H1 (cell line): ENCODE data around the gene STX8. TPM values are rescaled to one million over a fixed set of nuclear protein-coding genes. Genes with fewer than 3 reads are reported as not detected.

Experiments used
- CTCF ChIA-PET: fragments of 300-600 bp; sonication (Branson Sonifier 250); formaldehyde crosslinking; loops from one replicate; lab custom pipeline; 2021; ENCODE audit not compliant: partially characterized antibody; lab: Charles Lee
- POLR2A ChIA-PET: fragments of 300-600 bp; sonication (Branson Sonifier 250); formaldehyde crosslinking; loops from one replicate; lab custom pipeline; 2021; ENCODE audit warnings: inconsistent platforms; ENCODE audit not compliant: partially characterized antibody; lab: Charles Lee
- DNase-seq, 2 experiments: peaks; one replicate each; pipeline versions ENCODE4 v3.0.0 to v3.0.0-alpha.2; 2010 to 2022; ENCODE audit warnings: low spot score in 2 of 2, low read depth in 1 of 2, mixed read lengths in 1 of 2
- FAIRE-seq: peaks from 2 replicates; lab custom pipeline; 2011; peaks lifted over from hg19 to GRCh38; lab: Jason Lieb, UNC
- H2AFZ ChIP-seq: 2 replicates; pipeline ENCODE4 v1.8.1; 2012; ENCODE audit warnings: low read length, inconsistent platforms
- H2AK5ac ChIP-seq: 2 replicates; pipeline ENCODE4 v1.6.1; 2013; ENCODE audit warnings: low read depth, low read length
- H2BK120ac ChIP-seq: replicated peaks from 2 replicates; pipeline ENCODE3; 2013; ENCODE audit warnings: low read depth, low read length, inconsistent platforms
- H2BK12ac ChIP-seq: 2 replicates; pipeline ENCODE4 v1.6.1; 2013; ENCODE audit warnings: low read depth, low read length
- H2BK15ac ChIP-seq: 2 replicates; pipeline ENCODE4 v1.6.1; 2013; ENCODE audit warnings: low read length
- H2BK20ac ChIP-seq: 2 replicates; pipeline ENCODE4 v1.6.1; 2013; ENCODE audit warnings: low read length
- H2BK5ac ChIP-seq: 2 replicates; pipeline ENCODE4 v1.6.1; 2013; ENCODE audit warnings: low read depth, low read length
- H3K14ac ChIP-seq: 2 replicates; pipeline ENCODE4 v1.6.1; 2013; ENCODE audit warnings: inconsistent platforms; ENCODE audit not compliant: insufficient read length
- H3K18ac ChIP-seq: 2 replicates; pipeline ENCODE4 v1.6.1; 2013; ENCODE audit warnings: low read length; ENCODE audit errors: extremely low read depth
- H3K23ac ChIP-seq: 2 replicates; pipeline ENCODE4 v1.6.1; 2013; ENCODE audit warnings: inconsistent platforms; ENCODE audit not compliant: insufficient read length
- H3K23me2 ChIP-seq: 2 replicates; pipeline ENCODE4 v1.6.1; 2013; ENCODE audit warnings: low read depth, low read length
- H3K27ac ChIP-seq: 2 replicates; pipeline ENCODE4 v1.6.1; 2011; ENCODE audit warnings: low read depth, low read length, inconsistent platforms
- H3K27me3 ChIP-seq, 4 experiments: replicated peaks in 1 of 4; 1 replicate in 1 of 4; 2 replicates in 3 of 4; pipeline versions ENCODE4 v1.6.1 to v1.8.1; 2011 to 2013; ENCODE audit warnings: low read length in 3 of 4, mild to moderate bottlenecking in 3 of 4, inconsistent platforms in 2 of 4, mixed read lengths in 2 of 4, moderate library complexity in 1 of 4; ENCODE audit not compliant: control insufficient read depth in 3 of 4, insufficient read depth in 3 of 4; ENCODE audit errors: extremely low read depth in 1 of 4
- H3K36me3 ChIP-seq, 4 experiments: 2 replicates each; pipeline versions ENCODE4 v1.6.1 to v1.8.1; 2011 to 2013; ENCODE audit warnings: mild to moderate bottlenecking in 4 of 4, low read length in 3 of 4, moderate library complexity in 2 of 4, control low read depth in 1 of 4, inconsistent platforms in 1 of 4; ENCODE audit not compliant: insufficient read depth in 4 of 4, control insufficient read depth in 2 of 4
- H3K4ac ChIP-seq: replicated peaks from 2 replicates; pipeline ENCODE3; 2013; ENCODE audit warnings: low read length, low read depth, mixed read lengths, inconsistent platforms; ENCODE audit not compliant: insufficient read length
- H3K4me1 ChIP-seq, 4 experiments: replicated peaks in 1 of 4; 1 replicate in 1 of 4; 2 replicates in 3 of 4; pipeline versions ENCODE4 v1.6.1 to v1.8.1; 2011 to 2013; ENCODE audit warnings: low read length in 3 of 4, inconsistent platforms in 2 of 4, mixed read lengths in 1 of 4; ENCODE audit not compliant: insufficient read depth in 4 of 4, control insufficient read depth in 3 of 4
- H3K4me2 ChIP-seq, 2 experiments: 2 replicates each; pipeline versions ENCODE4 v1.6.1 to v1.8.1; 2011 to 2013; ENCODE audit warnings: low read depth in 2 of 2, low read length in 2 of 2, control low read depth in 1 of 2, inconsistent platforms in 1 of 2, mild to moderate bottlenecking in 1 of 2; ENCODE audit not compliant: insufficient read depth in 1 of 2
- H3K4me3 ChIP-seq, 4 experiments: fragments of 200-600, 300-600 bp in 1 of 4; sonication (generic), shearing (Covaris generic), sonication (Bioruptor Twin) in 1 of 4; 2 replicates each; pipeline versions ENCODE4 v1.5.1 to v1.8.1; 2011 to 2016; ENCODE audit warnings: low read length in 4 of 4, low read depth in 3 of 4, control low read depth in 2 of 4, inconsistent platforms in 2 of 4, mild to moderate bottlenecking in 2 of 4, mixed read lengths in 1 of 4, moderate library complexity in 1 of 4; ENCODE audit not compliant: insufficient read depth in 2 of 4; ENCODE audit errors: extremely low read depth in 1 of 4
- H3K56ac ChIP-seq: replicated peaks from 2 replicates; pipeline ENCODE3; 2013; ENCODE audit warnings: low read depth, mild to moderate bottlenecking, mixed read lengths, low read length, inconsistent platforms; ENCODE audit not compliant: insufficient read length
- H3K79me1 ChIP-seq: 2 replicates; pipeline ENCODE4 v1.6.1; 2013; ENCODE audit warnings: low read depth, low read length, control low read depth
- H3K79me2 ChIP-seq, 2 experiments: 2 replicates each; pipeline versions ENCODE4 v1.6.1 to v1.8.1; 2012 to 2013; ENCODE audit warnings: low read length in 2 of 2, mild to moderate bottlenecking in 2 of 2, inconsistent platforms in 1 of 2; ENCODE audit not compliant: insufficient read depth in 2 of 2, control insufficient read depth in 1 of 2
- H3K9ac ChIP-seq, 4 experiments: replicated peaks in 1 of 4; 1 replicate in 1 of 4; 2 replicates in 3 of 4; pipeline versions ENCODE4 v1.6.1 to v1.8.1; 2011 to 2013; ENCODE audit warnings: low read depth in 3 of 4, low read length in 3 of 4, control low read depth in 2 of 4, mild to moderate bottlenecking in 2 of 4, moderate library complexity in 2 of 4, inconsistent platforms in 1 of 4; ENCODE audit errors: extremely low read depth in 1 of 4
- H3K9me3 ChIP-seq, 2 experiments: 2 replicates each; pipeline versions ENCODE4 v1.6.1 to v1.8.1; 2012 to 2013; ENCODE audit warnings: mild to moderate bottlenecking in 2 of 2, moderate library complexity in 2 of 2, control low read depth in 1 of 2, inconsistent platforms in 1 of 2, low read depth in 1 of 2, low read length in 1 of 2, mixed read lengths in 1 of 2; ENCODE audit not compliant: insufficient read depth in 2 of 2
- H4K20me1 ChIP-seq, 2 experiments: replicated peaks in 1 of 2; 2 replicates each; pipeline versions ENCODE3 to v1.8.1; 2011 to 2013; ENCODE audit warnings: inconsistent platforms in 2 of 2, low read length in 2 of 2, mild to moderate bottlenecking in 1 of 2; ENCODE audit not compliant: insufficient read depth in 2 of 2, control insufficient read depth in 1 of 2
- H4K5ac ChIP-seq: 2 replicates; pipeline ENCODE4 v1.6.1; 2013; ENCODE audit warnings: low read length, low read depth, mixed read lengths, inconsistent platforms; ENCODE audit not compliant: insufficient read length
- H4K8ac ChIP-seq: 2 replicates; pipeline ENCODE4 v1.8.0; 2013; ENCODE audit warnings: mild to moderate bottlenecking, moderate library complexity, low read length, inconsistent platforms; ENCODE audit not compliant: insufficient read depth; ENCODE audit errors: extremely low read depth
- H4K91ac ChIP-seq: replicated peaks from 2 replicates; pipeline ENCODE3; 2013; ENCODE audit warnings: low read length, mixed read lengths, inconsistent platforms; ENCODE audit not compliant: insufficient read length
- ASH2L ChIP-seq: fragments of 200-600, 300-600 bp; sonication (generic); IDR thresholded peaks from one replicate; pipeline ENCODE4 v1.7.1; 2017; ENCODE audit warnings: low read length
- BACH1 ChIP-seq: IDR thresholded peaks from 2 replicates; pipeline ENCODE4 v1.6.1; 2012; ENCODE audit warnings: low read length, improper control_type of control experiment
- CHD2 ChIP-seq: IDR thresholded peaks from 2 replicates; pipeline ENCODE4 v1.6.1; 2012; ENCODE audit warnings: low read length, improper control_type of control experiment
- KDM4A ChIP-seq: IDR thresholded peaks from one replicate; pipeline ENCODE4 v1.7.1; 2012; ENCODE audit warnings: low read depth, mild to moderate bottlenecking, moderate library complexity, low read length, inconsistent platforms; ENCODE audit not compliant: severe bottlenecking
- PHF8 ChIP-seq: fragments of 200-600 bp; sonication (generic); conservative IDR thresholded peaks from 2 replicates; pipeline ENCODE4 v1.7.1; 2012; ENCODE audit warnings: low read depth, mild to moderate bottlenecking, inconsistent platforms, low read length, moderate library complexity
- TAF1 ChIP-seq: IDR thresholded peaks from 2 replicates; pipeline ENCODE4 v1.6.1; 2011; ENCODE audit warnings: mild to moderate bottlenecking, low read depth, low read length
- YY1 ChIP-seq: IDR thresholded peaks from 2 replicates; pipeline ENCODE4 v1.6.1; 2011; ENCODE audit warnings: low read depth, mild to moderate bottlenecking, low read length
- WGBS, 2 experiments: shearing (Covaris generic) in 1 of 2; methylation state at CpG; one replicate each; pipeline versions ENCODE4 v1.1.6 to v1.1.7; 2013 to 2015; ENCODE audit warnings: low lambda C conversion rate in 2 of 2, mixed read lengths in 2 of 2, inconsistent platforms in 1 of 2, low coverage in 1 of 2, missing lambda C conversion rate in 1 of 2; ENCODE audit not compliant: insufficient replicate concordance in 2 of 2, insufficient coverage in 1 of 2, insufficient read length in 1 of 2; ENCODE audit errors: extremely low coverage in 1 of 2, missing lambda C conversion rate in 1 of 2; 5-methylcytosine and 5-hydroxymethylcytosine counted together
- long read RNA-seq, 2 experiments: library from RNA in 1 of 2; library from capped mRNA in 1 of 2; stranded (forward); transcript quantifications; one replicate each; pipeline ENCODE4 v2.0.0, GENCODE V29; 2021; ENCODE audit warnings: inconsistent platforms in 1 of 2
- polyA minus RNA-seq, 3 experiments: library from RNA; depleted of rRNA, polyadenylated mRNA; stranded (reverse); fragments of >200 nt; gene quantifications; 1 replicate in 2 of 3; 2 replicates in 1 of 3; pipeline ENCODE4 v1.2.3, GENCODE V29; 2011
- polyA plus RNA-seq, 7 experiments: library from polyadenylated mRNA; depleted of rRNA in 3 of 7; stranded (reverse) in 5 of 7; unstranded in 2 of 7; fragments of >200 nt in 5 of 7; fragments of 200-250 nt in 2 of 7; gene quantifications; 1 replicate in 5 of 7; 2 replicates in 1 of 7; 4 replicates in 1 of 7; pipeline versions ENCODE4 v1.2.1 to v1.2.3, GENCODE V29; 2011 to 2013; ENCODE audit warnings: missing spikeins in 2 of 7, mixed read lengths in 2 of 7
- total RNA-seq: library from RNA; stranded (reverse); fragmentation: NEBNext Ultra II Directional; extraction: Animal tissue kit (Norgen Biotek cat#: 25700); gene quantifications from 2 replicates; pipeline ENCODE4 v1.2.1, GENCODE V29; 2021

STX8 gene, protein sequence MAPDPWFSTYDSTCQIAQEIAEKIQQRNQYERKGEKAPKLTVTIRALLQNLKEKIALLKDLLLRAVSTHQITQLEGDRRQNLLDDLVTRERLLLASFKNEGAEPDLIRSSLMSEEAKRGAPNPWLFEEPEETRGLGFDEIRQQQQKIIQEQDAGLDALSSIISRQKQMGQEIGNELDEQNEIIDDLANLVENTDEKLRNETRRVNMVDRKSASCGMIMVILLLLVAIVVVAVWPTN
- total RNA-seq (42.5 and 44.0 TPM in 2 replicates), polyA plus RNA-seq (2011; rRNA removed) (14.8 and 22.8 TPM in 2 replicates), polyA minus RNA-seq (2011; rRNA and poly(A)+ RNA removed) (20.7 and 32.5 TPM in 2 replicates)
- polyA plus RNA-seq (2011; cell fraction: cytosol; rRNA removed) = 43.9 TPM
- polyA plus RNA-seq (2011; cell fraction: nucleus; rRNA removed) = 18.3 TPM
- 58.9 to 87.7 TPM (median 70.6 TPM) in 4 replicates for polyA plus RNA-seq (2012, experiment 1 of 2)
- polyA plus RNA-seq (2012, experiment 2 of 2) = 10.2 TPM
- polyA plus RNA-seq (2013, experiment 1 of 2) = 41.3 TPM
- 44.4 TPM for polyA plus RNA-seq (2013, experiment 2 of 2)
- polyA minus RNA-seq (2011; cell fraction: cytosol; rRNA and poly(A)+ RNA removed) = 18.6 TPM
- 26.4 TPM for polyA minus RNA-seq (2011; cell fraction: nucleus; rRNA and poly(A)+ RNA removed)
- long read RNA-seq, experiment 1, transcript STX8-201 (8 exons, 1,246 nt) = major isoform, 5 of 23 reads
- long read RNA-seq, experiment 1, partial matches to known transcripts = 13 of 23 reads
- long read RNA-seq, experiment 1, other reads (novel, unspliced or antisense) = 5 of 23 reads
- long read RNA-seq, experiment 2, transcript STX8-201 (8 exons, 1,246 nt) = major isoform, 26 of 32 reads
- long read RNA-seq, experiment 2, partial matches to known transcripts = 1 of 32 reads
- long read RNA-seq, experiment 2, other reads (novel, unspliced or antisense) = 5 of 32 reads

- FAIRE-seq (no peak), DNase-seq (peak; percentile 43 to 92)
- no peak within 1 kb of the TSS for H3K14ac ChIP-seq
- H3K4me1 ChIP-seq = peaks cover 0 to 4% (median 4%) of the 10 kb centered on the region in 4 experiments; a peak in 4 of 7 replicates
- no peak within 1 kb of the TSS for H4K5ac ChIP-seq
- no peaks in the 10 kb centered on the region; the same call in 1 of the 2 replicates for H3K79me1 ChIP-seq
- ChIA-PET CTCF (interaction anchor here (1.2 to 5.0 kb wide), 5 partner anchors 10 to 100 kb away, joined by 3 to 45 read pairs (median 4); no protein-coding TSS in a partner anchor), POLR2A (interaction anchor here (1.6 kb wide), 1 partner anchor 70 kb away, joined by 5 read pairs; the partner anchor contains the start of gene USP43)
- H3K9me3 ChIP-seq = no peaks in the 10 kb centered on the region
- H3K36me3 ChIP-seq = no peaks in the 10 kb centered on the region
- peak within 1 kb of the TSS; percentile 59 for H2AFZ ChIP-seq
- H2BK5ac ChIP-seq = no peak within 1 kb of the TSS
- 0 out of 2 replicates have a peak within 1 kb of the TSS, but pooled peaks have one; percentile 39 for H3K18ac ChIP-seq
- H2AK5ac ChIP-seq = no peak within 1 kb of the TSS
- no peak within 1 kb of the TSS for H3K23ac ChIP-seq
- peak within 1 kb of the TSS; percentile 62 for H4K8ac ChIP-seq
- H3K4me3 ChIP-seq = peak within 1 kb of the TSS; percentile 65 to 88 (median 82)
- H3K4ac ChIP-seq = no peak within 1 kb of the TSS
- 3% methylated on average over 42 of the region's 42 CpGs; no CpG with 5 or more reads in 1 of the 2 experiments for WGBS, 2 experiments
- H2BK120ac ChIP-seq = no peak within 1 kb of the TSS
- H3K9ac ChIP-seq = peak within 1 kb of the TSS; percentile 24 to 52 (median 37); a peak in 6 of 7 replicates
- H3K56ac ChIP-seq = peak within 1 kb of the TSS; percentile 32
- no peaks in the 10 kb centered on the region for H3K79me2 ChIP-seq
- peaks cover 0 to 1% of the 10 kb centered on the region in 2 experiments for H4K20me1 ChIP-seq
- H3K4me2 ChIP-seq = peak within 1 kb of the TSS; percentile 98 to 100
- no peak within 1 kb of the TSS for H2BK12ac ChIP-seq
- H2BK15ac ChIP-seq = no peak within 1 kb of the TSS
- H2BK20ac ChIP-seq = no peak within 1 kb of the TSS
- H3K23me2 ChIP-seq = peaks cover 14% of the 10 kb centered on the region
- no peaks in the 10 kb centered on the region; a peak in 1 of 7 replicates for H3K27me3 ChIP-seq
- peak within 1 kb of the TSS; percentile 44 for H4K91ac ChIP-seq
- no peak within 1 kb of the TSS for H3K27ac ChIP-seq
- TF ChIP-seq BACH1 (peak; percentile 52; the same call in 1 of the 2 replicates), KDM4A (peak; percentile 96), ASH2L (peak; percentile 85), YY1 (no peak), TAF1 (0 out of 2 replicates have a peak, but pooled peaks have one; percentile 39), CHD2 (no peak), PHF8 (0 out of 2 replicates have a peak, but pooled peaks have one; percentile 34)
Observed at GRCh38 chr17:9575381-9576101, at the start of gene STX8. Gene STX8 (minus strand): TSS chr17:9575820. CDS start chr17:9575808, 12 bp downstream.
